ENCODE data around the gene NNMT.

Gene NNMT

GRCh38 chr11:114280696-114281095 lies 15.5 kb upstream of the NNMT start:
- Histone ChIP-seq H3K36me3 (peaks cover 1 to 8% (median 6%) of the 10 kb centered on the region in 3 donors), H3K27me3 (no peaks in the 10 kb centered on the region), H3K4me1 (peaks cover 0 to 32% (median 15%) of the 10 kb centered on the region in 4 donors), H3K9me3 (no peaks in the 10 kb centered on the region), H3K27ac (peak overlapping the region; percentile 66 to 67), H3K4me3 (no peak overlapping the region)
- intact Hi-C loops (cut with DNase I; ENCODE audit: low total_unique reads), result loop anchor here (5.0 kb wide), 1 partner anchor 482 kb away; no protein-coding TSS in a partner anchor
- DNase-seq, result peak; percentile 58 to 83
- peak; percentile 62 to 63 for TF ChIP-seq CTCF (IDR thresholded peaks at IDR 0.05)

DNA sequence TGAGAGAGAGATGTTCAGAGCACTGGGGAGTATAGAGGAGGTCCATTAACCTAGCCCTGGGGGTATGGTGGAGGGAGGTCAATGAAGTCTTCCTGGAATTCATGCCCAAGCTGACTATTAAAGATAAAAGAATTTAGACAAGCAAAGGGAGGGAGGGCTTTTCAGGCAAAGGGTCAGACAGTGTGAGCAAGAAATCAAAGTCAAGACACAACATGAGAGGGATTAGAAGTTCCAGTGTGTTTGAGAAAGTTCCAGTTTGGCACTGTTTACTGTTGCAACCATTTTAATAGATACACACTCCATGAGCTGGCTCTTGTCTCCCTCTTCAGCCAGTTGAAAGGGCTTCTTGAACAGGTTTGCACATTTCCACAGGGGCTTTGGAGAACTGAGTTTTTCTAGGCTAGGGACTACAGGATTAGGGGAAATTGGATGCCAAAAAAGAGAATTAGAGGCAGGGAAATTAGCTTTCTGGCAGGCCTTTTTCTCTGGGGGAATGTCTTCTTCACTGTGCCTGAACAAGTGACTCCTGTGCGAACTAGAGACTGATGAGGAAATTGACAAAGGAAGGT lies 14.7 kb upstream of the NNMT start:
- DNase-seq, result no peak
- Histone ChIP-seq H3K9me3 (no peaks in the 10 kb centered on the region), H3K36me3 (peaks cover 0 to under 1% (median 0%) of the 10 kb centered on the region in 3 donors), H3K4me1 (peaks cover 0 to 33% (median 17%) of the 10 kb centered on the region in 4 donors), H3K4me3 (no peak overlapping the region), H3K27ac (peak overlapping the region; percentile 66 to 67), H3K27me3 (no peaks in the 10 kb centered on the region)
- intact Hi-C loops (cut with DNase I; ENCODE audit: low total_unique reads), result loop anchor here (5.0 kb wide), 1 partner anchor 481 kb away; no protein-coding TSS in a partner anchor
- no peak for TF ChIP-seq CTCF (IDR thresholded peaks at IDR 0.05)

DNA sequence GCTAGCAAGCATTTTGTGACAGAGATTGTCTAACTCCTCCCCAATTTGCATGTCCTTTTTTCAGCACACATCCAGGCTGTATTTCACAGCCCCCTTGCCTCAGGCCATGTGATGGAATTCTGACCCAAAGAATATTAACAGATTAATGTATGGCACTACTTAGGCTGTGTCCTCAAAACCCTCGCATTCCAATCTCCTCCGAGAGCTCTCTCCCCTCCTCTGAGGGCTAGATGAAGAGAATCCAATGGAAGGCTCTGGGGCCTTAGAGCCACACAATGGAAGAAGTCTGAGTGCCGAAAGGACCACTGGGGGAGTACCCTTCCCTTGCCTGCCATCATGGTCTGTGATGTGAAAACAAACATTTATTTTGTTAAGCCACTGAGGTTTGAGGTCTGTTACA lies 13.7 kb upstream of the NNMT start:
- intact Hi-C loops (cut with DNase I; ENCODE audit: low total_unique reads), result loop anchor here (5.0 kb wide), 1 partner anchor 480 kb away; no protein-coding TSS in a partner anchor

GRCh38 chr11:114283422-114283821 lies 12.8 kb upstream of the NNMT start:
- Histone ChIP-seq H3K27ac (no peak overlapping the region), H3K27me3 (no peaks in the 10 kb centered on the region), H3K4me3 (no peak overlapping the region), H3K4me1 (peaks cover 0 to 33% (median 17%) of the 10 kb centered on the region in 4 donors), H3K9me3 (no peaks in the 10 kb centered on the region), H3K36me3 (no peaks in the 10 kb centered on the region)
- intact Hi-C loops (cut with DNase I; ENCODE audit: low total_unique reads), result loop anchor here (5.0 kb wide), 1 partner anchor 479 kb away; no protein-coding TSS in a partner anchor
- no peak for TF ChIP-seq CTCF (IDR thresholded peaks at IDR 0.05)
- no peak for DNase-seq

More for the DNA sequence above, 13.7 kb upstream of the NNMT start:
- Histone ChIP-seq H3K9me3 (no peaks in the 10 kb centered on the region), H3K27ac (no peak overlapping the region), H3K27me3 (no peaks in the 10 kb centered on the region), H3K4me3 (no peak overlapping the region), H3K4me1 (peaks cover 0 to 33% (median 17%) of the 10 kb centered on the region in 4 donors), H3K36me3 (no peaks in the 10 kb centered on the region)
- no peak for TF ChIP-seq CTCF (IDR thresholded peaks at IDR 0.05)
- DNase-seq, result no peak

GRCh38 chr11:114284021-114284420 lies 12.2 kb upstream of the NNMT start:
- H3K27me3 ChIP-seq, result no peaks in the 10 kb centered on the region
- H3K4me1 ChIP-seq, result peaks cover 0 to 33% (median 17%) of the 10 kb centered on the region in 4 donors
- H3K4me3 ChIP-seq, result no peak overlapping the region
- no peaks in the 10 kb centered on the region for H3K9me3 ChIP-seq
- no peak overlapping the region for H3K27ac ChIP-seq
- DNase-seq, result no peak
- TF ChIP-seq CTCF (IDR thresholded peaks at IDR 0.05), result no peak
- H3K36me3 ChIP-seq, result no peaks in the 10 kb centered on the region
- intact Hi-C loops (cut with DNase I; ENCODE audit: low total_unique reads), result loop anchor here (5.0 kb wide), 1 partner anchor 478 kb away; no protein-coding TSS in a partner anchor
